Calu3 (cell line): ENCODE data around the gene ERCC5. TPM values are rescaled to one million over a fixed set of nuclear protein-coding genes. Genes with fewer than 3 reads are reported as not detected.

Experiments used
- BruUV-seq: library from RNA; stranded (reverse); fragments of 400-500 nt; replicated peaks from 2 replicates; lab custom pipeline; 2021; lab: Mats Ljungman, UMichigan
- CTCF ChIA-PET: fragments of 300-600 bp; sonication (Branson Sonifier 250); formaldehyde crosslinking; loops from one replicate; lab custom pipeline; 2022; ENCODE audit warnings: antibody characterized with exemption; lab: Charles Lee
- DNase-seq: peaks from one replicate; pipeline ENCODE4 v3.0.0; 2022
- H3K27ac Mint-ChIP-seq: one replicate; pipeline ENCODE4 v1.8.0; 2022; ENCODE audit warnings: mixed read lengths; ENCODE audit not compliant: unreplicated experiment
- H3K27me3 Mint-ChIP-seq: one replicate; pipeline ENCODE4 v1.8.0; 2022; ENCODE audit warnings: mixed read lengths; ENCODE audit not compliant: unreplicated experiment
- H3K36me3 Mint-ChIP-seq: one replicate; pipeline ENCODE4 v1.8.0; 2022; ENCODE audit warnings: mild to moderate bottlenecking, moderate library complexity, mixed read lengths; ENCODE audit not compliant: insufficient read depth, unreplicated experiment
- H3K4me1 Mint-ChIP-seq: one replicate; pipeline ENCODE4 v1.8.0; 2022; ENCODE audit warnings: mild to moderate bottlenecking, low read depth, mixed read lengths; ENCODE audit not compliant: unreplicated experiment
- H3K4me3 Mint-ChIP-seq: one replicate; pipeline ENCODE4 v1.8.0; 2022; ENCODE audit warnings: mild to moderate bottlenecking, low read depth, moderate library complexity, mixed read lengths; ENCODE audit not compliant: unreplicated experiment
- H3K9me3 Mint-ChIP-seq: one replicate; pipeline ENCODE4 v1.8.0; 2022; ENCODE audit warnings: low read depth, mixed read lengths; ENCODE audit not compliant: unreplicated experiment
- CTCF ChIP-seq: fragments of 200-600 bp; IDR thresholded peaks from one replicate; pipeline ENCODE4 v1.8.0; 2022; ENCODE audit warnings: antibody characterized with exemption; ENCODE audit not compliant: unreplicated experiment
- intact Hi-C: fragments of 100-400 bp; cut with micrococcal nuclease; formaldehyde crosslinking; loops from one replicate; pipeline ENCODE4 v1.10.0; 2022; ENCODE audit not compliant: unreplicated experiment
- total RNA-seq: library from RNA; stranded (reverse); gene quantifications from 2 replicates; pipeline ENCODE4 v1.2.3, GENCODE V29; 2022

Gene ERCC5
- total RNA-seq, 1 experiment from 2014 or later: 14.7 TPM

- H3K27me3 Mint-ChIP-seq: no peaks in the 10 kb centered on the region
- no peak for TF ChIP-seq CTCF
- no peak for DNase-seq
- H3K4me3 Mint-ChIP-seq: no peak overlapping the region
- intact Hi-C loops: no loop called here
- H3K4me1 Mint-ChIP-seq: no peaks in the 10 kb centered on the region
- peaks cover 3% of the 10 kb centered on the region for H3K36me3 Mint-ChIP-seq
- H3K27ac Mint-ChIP-seq: no peak overlapping the region
- no peaks in the 10 kb centered on the region for H3K9me3 Mint-ChIP-seq
- CTCF ChIA-PET: no interaction called here
- no TSS peak for BruUV-seq
These were observed 17.8 kb downstream of the ERCC5 start for GRCh38 chr13:102863590-102863989.

GRCh38 chr13:102868366-102868936, 22.6 kb downstream of the ERCC5 start:
- Mint-ChIP-seq H3K9me3 (no peaks in the 10 kb centered on the region), H3K4me1 (peaks cover 9% of the 10 kb centered on the region), H3K4me3 (no peak overlapping the region), H3K27me3 (no peaks in the 10 kb centered on the region), H3K36me3 (peaks cover 3% of the 10 kb centered on the region), H3K27ac (no peak overlapping the region)
- intact Hi-C loops: no loop called here
- TF ChIP-seq CTCF: no peak
- CTCF ChIA-PET: no interaction called here
- BruUV-seq: no TSS peak
- no peak for DNase-seq

GRCh38 chr13:102869948-102870676, 24.3 kb downstream of the ERCC5 start:
- H3K27ac Mint-ChIP-seq: no peak overlapping the region
- H3K4me3 Mint-ChIP-seq: no peak overlapping the region
- peaks cover 5% of the 10 kb centered on the region for H3K36me3 Mint-ChIP-seq
- BruUV-seq: no TSS peak
- DNase-seq: no peak
- intact Hi-C loops: loop anchor here (1.0 to 2.0 kb wide), 2 partner anchors 31 to 270 kb away; no protein-coding TSS in a partner anchor
- peaks cover 9% of the 10 kb centered on the region for H3K4me1 Mint-ChIP-seq
- H3K27me3 Mint-ChIP-seq: no peaks in the 10 kb centered on the region
- CTCF ChIA-PET: interaction anchor here (1.2 to 1.6 kb wide), 3 partner anchors 31 to 270 kb away, joined by 3 to 7 read pairs (median 4); no protein-coding TSS in a partner anchor
- no peaks in the 10 kb centered on the region for H3K9me3 Mint-ChIP-seq
- no peak for TF ChIP-seq CTCF

- peak; percentile 28 for TF ChIP-seq CTCF
- peak; percentile 43 for DNase-seq
- CTCF ChIA-PET: interaction anchor here (1.2 to 1.6 kb wide), 3 partner anchors 30 to 269 kb away, joined by 3 to 7 read pairs (median 4); no protein-coding TSS in a partner anchor
- no peaks in the 10 kb centered on the region for H3K9me3 Mint-ChIP-seq
- no peak overlapping the region for H3K27ac Mint-ChIP-seq
- peaks cover 10% of the 10 kb centered on the region for H3K36me3 Mint-ChIP-seq
- no TSS peak for BruUV-seq
- H3K27me3 Mint-ChIP-seq: no peaks in the 10 kb centered on the region
- peaks cover 9% of the 10 kb centered on the region for H3K4me1 Mint-ChIP-seq
- no peak overlapping the region for H3K4me3 Mint-ChIP-seq
- intact Hi-C loops: loop anchor here (1.0 to 2.0 kb wide), 2 partner anchors 30 to 269 kb away; no protein-coding TSS in a partner anchor
These were observed 25.0 kb downstream of the ERCC5 start for GRCh38 chr13:102870677-102871415.
